Right kidney (tissue), 9 donors: ENCODE measurements around the gene ABCC2.
"Not testable (repeated sequence)": the region's sequence is repeated elsewhere in the genome, so short reads cannot be mapped to it uniquely, and the experiment has no call there.

ENCODE experiments used
- DNase-seq: peaks from one replicate; pipeline ENCODE4 v3.0.0-alpha.2; 2016
- long read RNA-seq, 8 donors: transcript quantifications; one replicate each; lab custom pipeline, GENCODE V29; 2026

ABCC2 gene
- long read RNA-seq, donor 1, partial matches to known transcripts = 0 of 1 reads
- long read RNA-seq, donor 1, other reads (novel, unspliced or antisense) = 0 of 1 reads
- long read RNA-seq, donor 2 = 0 reads
- long read RNA-seq, donor 3, partial matches to known transcripts = 0 of 1 reads
- long read RNA-seq, donor 3, other reads (novel, unspliced or antisense) = 0 of 1 reads
- long read RNA-seq, donor 4, partial matches to known transcripts = 0 of 5 reads
- long read RNA-seq, donor 4, other reads (novel, unspliced or antisense) = 0 of 5 reads
- long read RNA-seq, donor 5 = 0 reads
- long read RNA-seq, donor 6 = 0 reads
- long read RNA-seq, donor 7 = 0 reads
- long read RNA-seq, donor 8, full-length matches to known transcripts = 2 of 2 reads
- long read RNA-seq, donor 8, partial matches to known transcripts = 0 of 2 reads
- long read RNA-seq, donor 8, other reads (novel, unspliced or antisense) = 0 of 2 reads

DNA sequence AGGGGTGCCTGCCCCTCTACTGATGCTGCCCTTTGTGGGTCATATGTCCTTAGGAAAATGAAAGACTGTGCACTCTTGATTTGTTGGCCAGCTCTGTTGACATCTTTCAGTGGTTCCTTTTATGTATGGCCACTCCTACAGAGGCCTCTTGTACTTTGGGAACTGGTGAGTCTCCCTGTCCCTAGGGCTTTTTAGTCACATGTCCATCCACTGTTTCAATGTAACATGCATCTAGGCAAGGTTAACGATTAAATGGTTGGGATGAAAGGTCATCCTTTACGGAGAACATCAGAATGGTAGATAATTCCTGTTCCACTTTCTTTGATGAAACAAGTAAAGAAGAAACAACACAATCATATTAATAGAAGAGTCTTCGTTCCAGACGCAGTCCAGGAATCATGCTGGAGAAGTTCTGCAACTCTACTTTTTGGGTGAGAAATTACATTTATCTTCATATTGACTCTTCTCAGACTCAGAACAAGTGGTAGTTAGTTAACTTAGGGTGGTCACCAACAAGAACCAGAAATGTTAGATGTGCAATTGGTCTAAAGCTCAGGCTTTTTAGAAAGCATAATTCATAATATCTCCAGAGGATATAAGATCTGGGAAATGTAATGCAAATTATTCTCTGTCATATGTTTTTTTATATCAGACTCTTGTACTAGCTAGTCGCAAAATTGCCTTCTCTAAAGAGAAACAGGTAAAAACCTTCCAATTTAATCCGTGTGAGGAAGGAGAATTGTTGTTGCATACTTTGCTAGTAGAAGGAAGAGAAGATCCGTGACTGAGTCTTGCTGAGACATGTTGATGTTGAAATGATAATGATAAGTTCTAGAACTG is at the start of gene ABCC2:
Gene ABCC2 (plus strand): TSS at position 194 of the 840 bp plus-strand sequence. CDS start 205 bp downstream, at position 399.
- no peak for DNase-seq

DNA sequence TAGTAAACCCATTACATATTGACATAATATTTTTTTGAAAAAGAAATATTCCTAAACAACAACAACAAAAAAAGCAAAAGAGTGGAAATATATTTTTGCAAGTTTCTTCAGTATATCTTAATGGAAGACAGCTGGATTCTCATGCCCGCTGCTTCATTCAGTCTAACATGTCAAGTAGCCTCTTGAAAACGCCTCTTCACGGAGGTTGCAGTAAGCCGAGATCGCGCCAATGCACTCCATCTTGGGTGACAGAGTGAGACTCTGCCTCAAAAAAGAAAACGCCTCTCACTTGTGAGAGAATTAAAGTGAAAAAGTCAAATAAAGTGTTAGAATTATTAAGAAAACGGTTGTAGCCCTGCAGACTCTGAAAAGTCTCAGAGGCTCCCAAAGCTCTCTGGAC is 49.1 kb upstream of the ABCC2 start:
- DNase-seq = no peak

DNA sequence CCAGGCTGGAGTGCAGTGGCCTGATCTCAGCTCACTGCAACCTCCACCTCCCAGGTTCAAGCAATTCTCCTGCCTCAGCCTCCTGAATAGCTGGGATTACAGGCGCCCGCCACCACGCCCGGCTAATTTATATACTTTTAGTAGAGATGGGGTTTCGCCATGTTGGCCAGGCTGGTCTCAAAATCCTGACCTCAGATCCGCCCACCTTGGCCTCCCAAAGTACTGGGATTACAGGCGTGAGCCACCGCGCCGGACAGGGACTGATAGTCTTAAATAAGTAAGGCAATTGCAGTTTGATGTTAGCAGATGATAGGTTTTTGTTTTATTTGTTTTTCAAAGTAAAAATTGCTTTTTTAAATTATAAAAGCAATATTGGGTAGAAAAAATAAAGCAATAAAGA is 48.3 kb upstream of the ABCC2 start:
- DNase-seq = not testable (repeated sequence)

DNA sequence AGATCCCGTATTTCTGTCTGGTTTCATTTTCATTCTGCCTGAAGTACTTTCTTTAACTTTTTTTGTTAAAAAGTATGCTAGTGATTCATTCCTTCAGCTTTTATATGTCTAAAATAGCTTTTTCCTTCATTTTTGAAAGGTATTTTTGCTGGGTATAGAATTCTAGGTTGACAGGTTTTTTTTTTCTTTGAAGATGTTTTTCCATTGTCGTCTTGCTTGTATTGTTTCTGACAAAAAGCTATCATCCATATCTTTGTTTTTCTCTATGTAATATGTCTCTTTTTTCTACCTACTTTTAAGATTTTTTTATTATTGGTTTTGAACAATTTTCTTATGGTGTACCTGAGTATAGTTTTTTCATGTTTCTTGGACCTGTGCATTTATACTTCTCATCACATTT is 42.2 kb upstream of the ABCC2 start:
- DNase-seq = no peak

DNA sequence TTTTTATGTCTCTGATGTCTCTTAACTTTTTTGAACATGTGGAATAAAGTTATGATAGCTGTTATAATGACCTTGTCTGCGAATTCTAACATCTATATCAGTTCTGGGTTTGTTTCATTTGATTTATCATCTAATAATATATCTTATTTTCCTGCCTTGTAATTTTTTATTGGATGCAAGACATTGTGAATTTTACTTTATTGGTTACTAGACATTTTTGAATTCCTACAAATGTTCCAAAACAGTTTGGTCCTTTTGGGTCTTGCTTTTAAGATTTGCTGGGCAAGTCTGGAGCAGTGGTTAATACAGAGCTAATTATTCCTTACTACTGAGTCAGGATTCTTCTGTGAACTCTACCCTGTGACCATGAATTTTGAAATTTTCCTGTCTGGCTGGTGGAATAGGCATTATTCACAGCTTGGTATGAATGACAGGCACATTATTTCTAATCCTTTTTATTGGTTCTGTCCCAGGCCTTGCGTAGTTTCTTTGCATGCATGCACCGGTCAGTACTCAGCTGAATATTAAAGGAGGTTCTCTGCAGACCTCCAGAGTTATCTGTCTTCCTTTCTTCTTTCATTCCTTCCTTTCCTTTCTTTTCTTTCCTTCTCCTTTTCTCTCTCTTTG is 41.4 kb upstream of the ABCC2 start:
- DNase-seq = no peak

DNA sequence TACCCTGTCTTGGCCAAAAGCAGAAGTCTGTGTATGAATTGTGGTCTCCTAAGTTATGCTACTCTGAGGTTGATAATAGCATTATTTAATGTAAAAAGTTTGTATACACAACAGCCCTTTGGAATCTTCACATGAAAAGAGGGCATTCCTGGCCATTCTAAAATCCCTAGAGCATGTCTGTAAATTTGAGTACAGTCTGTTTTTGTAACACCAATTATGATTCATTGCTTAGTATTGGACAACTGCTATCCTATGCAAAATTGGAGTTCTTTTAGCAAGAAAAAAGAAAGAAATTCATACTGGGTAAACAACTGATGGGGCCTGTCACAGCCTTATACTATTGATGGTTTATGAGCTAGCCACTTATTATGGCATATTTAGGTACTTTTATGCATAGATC is 40.2 kb upstream of the ABCC2 start:
- DNase-seq = no peak

DNA sequence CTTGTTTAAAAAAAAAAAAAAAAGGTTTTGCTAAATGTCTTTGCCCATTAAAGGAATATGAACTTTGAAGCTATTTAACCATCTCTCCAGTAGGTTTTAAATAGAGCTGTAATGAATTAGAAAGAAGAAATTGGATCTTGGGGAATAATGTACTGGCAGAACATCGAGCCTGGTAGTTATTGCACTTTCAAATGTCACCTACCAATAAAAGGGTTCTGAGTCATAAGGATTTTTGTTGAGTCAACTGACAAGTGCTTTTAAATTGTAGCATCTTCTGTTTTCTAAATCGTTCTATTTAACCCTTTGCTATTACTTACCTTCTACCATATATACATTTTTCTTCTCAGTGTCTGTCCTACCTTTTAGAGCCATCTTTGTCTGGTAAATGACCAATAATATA is 39.7 kb upstream of the ABCC2 start:
- no peak for DNase-seq

DNA sequence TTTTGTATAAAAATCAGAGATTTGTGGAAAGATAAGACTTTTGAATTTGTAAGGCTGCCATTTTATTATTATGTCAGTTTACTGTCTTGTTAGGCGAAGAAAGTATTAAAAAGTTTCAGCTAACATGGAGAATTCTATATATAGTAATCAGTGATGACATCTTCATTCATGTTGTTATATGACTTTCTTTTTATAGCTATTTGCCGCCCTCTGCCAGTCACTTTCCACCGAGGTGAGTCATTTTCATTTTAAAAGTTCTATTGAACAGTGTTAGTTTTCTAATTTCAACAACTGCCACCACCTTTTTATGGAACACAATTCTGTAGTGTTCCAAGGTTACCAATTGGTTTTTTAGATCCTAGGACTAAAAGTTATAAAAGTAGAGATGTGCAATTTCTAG is 38.6 kb upstream of the ABCC2 start:
- DNase-seq = no peak

DNA sequence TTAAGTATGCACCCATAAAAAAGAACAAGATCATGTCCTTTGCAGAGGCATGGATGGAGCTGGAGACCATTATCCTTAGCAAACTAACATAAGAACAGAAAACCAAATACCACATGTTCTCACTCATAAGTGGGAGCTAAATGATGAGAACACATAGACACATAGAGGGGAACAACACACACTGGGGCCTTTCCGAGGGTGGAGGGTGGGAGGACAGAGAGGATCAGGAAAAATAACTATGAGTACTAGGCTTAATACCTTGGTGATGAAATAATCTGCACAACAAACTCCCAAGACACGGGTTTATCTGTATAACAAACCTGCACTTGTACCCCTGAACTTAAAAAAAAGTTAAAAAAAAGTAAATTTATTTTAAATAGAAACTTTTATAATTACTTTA is 36.3 kb upstream of the ABCC2 start:
- not testable (repeated sequence) for DNase-seq

DNA sequence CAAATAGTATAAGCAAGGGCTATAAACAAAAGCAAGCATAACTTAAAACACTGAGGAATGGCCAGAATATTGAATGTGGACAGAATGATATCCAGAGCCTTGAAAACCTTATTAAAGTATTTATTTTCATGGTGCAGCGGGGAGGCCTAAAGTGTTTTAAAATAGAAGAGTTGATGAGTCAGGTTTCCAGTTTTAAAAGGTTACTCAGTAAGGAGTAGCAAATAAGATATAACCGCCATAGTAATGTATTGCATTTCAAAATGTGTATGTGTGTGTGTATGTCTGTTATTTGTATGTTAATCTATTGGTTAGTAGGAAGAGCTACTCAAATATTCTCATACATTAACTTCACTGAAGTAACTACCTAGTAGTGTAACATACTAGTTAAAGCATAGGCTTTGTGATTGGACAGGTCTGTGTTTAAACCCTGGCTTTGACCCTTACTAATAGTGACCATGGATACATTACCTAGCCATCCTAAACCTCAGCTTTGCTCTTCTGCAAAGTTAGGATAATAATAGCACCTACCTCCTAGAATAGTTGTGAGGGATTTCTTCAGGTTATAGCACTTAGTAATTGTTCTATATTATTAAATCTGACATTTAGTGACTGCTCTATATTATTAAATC is 33.5 kb upstream of the ABCC2 start:
- DNase-seq = no peak

DNA sequence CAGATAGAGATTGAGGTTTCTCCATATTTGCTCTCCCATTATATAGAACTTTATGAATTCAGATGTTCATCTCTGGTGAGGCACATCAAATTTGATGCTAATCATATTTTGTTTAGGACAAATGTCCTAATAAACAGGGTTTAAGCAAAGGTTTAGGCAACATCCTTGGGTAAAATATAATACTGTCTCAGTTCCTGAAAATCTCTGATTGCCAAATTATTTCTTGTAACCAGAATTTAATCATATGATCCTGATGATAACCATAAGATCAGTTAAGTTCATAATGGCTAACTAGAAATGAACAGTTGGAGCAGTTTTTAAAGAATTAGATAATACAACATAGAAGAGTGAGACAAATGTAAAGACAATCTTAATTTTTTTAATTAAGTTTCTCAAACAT is 31.8 kb upstream of the ABCC2 start:
- DNase-seq = no peak

DNA sequence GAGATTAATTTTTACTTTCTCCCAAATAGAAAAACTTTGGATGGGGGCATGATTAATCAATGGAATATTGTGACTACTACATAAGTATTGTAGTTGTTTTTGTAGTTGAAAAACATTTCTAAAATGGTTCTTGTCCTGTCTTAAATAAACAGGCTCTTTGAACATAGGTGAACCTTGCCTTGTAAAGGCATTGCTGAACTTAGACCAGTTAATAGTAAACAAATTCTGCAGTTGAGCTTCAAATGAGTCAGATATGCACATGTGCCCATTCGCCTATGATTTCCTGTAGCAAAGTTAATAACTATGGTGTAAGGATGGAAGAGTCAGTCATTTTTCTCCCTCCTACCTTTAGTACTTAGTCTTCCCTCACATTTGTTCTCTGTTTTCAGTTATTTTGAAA is 27.8 kb upstream of the ABCC2 start:
- DNase-seq = no peak

DNA sequence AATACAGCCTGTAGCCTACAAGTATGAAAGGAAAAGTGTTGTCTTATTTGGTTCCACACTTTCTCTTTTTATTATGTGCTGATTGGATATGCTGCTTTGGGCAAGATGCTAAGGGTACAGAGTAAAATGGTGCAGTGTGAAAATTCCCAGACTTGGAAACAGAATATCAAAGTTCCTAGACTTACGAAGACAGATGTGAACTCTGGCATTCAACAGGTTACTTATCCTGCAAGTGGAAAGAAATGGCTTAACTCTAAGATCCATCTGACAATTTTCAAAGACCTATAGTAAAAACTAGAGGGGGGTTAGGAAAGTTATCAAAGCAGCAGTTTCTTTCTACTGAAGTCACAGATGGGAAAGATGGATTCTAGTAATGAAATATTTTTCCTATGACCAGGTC is 26.3 kb upstream of the ABCC2 start:
- DNase-seq = no peak

DNA sequence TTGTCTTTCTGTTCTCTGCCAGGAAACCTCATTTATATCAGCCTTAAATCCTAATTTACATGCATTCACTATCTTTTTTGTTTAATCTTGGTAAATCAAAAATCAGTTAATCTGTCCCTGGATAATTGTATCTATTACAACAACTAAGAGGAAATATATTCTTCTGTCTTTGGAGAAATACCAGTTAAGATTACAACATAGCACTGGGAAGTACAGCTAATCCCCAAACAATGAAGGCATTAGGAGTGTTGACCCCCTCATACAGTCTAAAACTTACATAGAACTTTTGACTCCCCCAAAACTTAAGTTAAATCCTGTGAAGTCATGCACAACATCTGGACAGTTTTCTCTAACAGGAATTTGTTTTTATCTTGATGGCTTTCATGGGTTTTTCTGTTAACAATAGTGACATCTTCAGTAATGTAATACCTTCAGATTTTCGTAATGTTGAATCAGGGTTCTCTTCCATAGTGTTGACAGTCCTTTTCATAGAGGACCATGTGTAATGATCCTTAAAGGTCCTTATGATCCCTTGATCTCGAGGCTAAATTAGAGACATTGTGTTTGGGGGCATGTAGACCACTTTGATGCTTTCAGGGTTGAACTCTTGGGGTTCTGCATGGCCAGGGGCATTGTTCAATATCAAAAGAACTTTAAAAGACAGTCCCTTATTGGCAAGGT is 24.1 kb upstream of the ABCC2 start:
- no peak for DNase-seq

DNA sequence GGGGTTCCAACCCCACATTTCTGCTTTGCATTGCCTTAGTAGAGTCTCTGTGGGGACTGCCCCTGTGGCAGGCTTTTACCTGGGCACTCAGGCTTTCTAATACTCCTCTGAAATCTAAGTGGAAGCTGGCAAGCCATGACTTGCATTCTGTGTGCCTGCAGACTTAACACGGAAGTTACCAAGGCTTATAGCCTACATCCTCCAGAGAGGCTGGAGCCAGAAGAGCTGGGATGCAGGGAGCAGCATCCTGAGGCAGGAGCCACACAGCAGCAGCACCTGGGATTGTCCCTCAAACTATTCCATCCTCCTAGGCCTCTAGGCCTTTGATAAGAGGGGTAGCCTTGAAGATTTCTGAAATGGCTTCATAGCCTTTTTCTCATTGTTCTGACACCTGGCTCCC is 22.1 kb upstream of the ABCC2 start:
- no peak for DNase-seq

DNA sequence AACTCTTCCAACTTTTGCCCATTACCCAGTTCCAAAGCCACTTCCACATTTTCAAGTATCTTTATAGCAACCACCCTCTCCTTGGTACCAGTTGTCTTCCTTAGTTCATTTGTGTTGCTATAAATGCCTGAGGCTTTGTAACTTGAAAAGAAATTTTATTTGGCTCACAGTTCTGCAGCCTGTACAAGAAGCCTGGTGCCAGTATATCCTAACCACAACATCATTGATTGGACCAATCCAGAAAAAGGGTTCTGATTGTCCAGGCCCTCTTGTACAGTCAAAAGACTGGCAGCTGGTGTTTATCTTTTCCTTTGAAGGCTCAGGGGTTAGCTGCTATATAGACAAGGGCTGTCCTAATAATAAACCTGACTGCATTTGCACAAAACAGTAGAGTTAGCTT is 21.1 kb upstream of the ABCC2 start:
- DNase-seq = no peak

DNA sequence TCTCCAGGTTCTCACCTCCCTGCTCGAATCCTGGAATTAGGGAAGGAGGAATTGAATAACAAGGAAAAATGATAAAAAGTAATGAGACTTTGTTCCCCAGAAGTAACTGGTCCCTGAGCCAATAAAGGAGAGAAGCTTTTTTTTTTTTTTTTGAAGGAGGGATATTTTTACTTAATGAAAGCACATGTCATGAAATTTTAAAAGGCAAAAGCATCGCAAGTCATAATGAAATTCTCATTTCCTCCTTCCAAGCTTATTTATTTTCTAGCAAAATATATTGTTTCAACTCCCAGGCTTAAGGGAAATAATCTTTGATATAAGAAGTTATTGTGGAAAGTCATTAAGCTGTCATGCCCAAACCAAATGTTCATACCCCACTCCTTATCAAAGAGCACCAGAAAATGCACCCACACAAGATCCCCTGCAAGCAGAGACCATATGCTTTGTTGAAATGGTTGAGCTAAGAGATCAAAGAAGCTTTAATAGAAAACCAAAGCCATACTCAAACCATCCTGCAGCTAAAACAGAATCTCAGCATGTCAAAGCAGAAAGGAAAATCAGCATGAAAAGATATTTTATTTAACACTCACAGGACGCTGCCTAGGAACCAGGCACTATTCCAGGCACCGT is 16.7 kb upstream of the ABCC2 start:
- no peak for DNase-seq

DNA sequence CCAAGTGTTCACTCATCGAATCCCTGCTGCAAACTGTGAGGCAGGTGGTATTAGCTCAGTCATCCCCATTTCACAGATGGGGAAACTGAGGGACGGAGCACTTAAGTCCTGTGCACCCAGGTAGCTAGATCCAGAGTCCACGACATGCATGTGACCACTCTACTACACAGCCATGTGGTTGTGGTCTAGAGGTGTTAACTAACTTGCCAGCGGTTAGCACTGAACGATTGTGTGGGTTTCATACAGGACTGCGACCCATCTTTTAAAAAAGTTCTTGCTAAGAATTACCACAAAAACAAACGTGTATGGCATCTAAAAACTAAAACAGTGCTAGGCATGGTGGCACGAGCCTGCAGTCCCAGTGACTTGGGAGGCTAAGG is 16.1 kb upstream of the ABCC2 start:
- no peak for DNase-seq

DNA sequence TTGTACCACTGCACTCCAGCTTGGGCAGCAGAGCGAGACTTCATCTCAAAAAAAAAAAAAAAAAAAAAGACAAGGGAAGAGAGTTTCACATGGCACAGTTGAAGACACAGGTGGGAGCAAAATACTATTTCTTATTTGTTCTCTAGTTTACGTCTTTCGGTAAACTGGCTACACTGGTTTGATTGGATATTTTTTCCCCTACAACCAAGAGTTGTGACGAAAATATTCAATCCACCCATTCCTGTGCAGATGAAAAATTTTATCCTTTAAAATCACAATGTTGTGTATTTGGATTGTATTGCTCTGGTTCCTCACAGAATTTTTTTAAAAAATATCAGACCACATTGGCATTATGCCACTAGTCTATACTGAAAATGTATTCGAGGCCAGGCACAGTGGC is 14.5 kb upstream of the ABCC2 start:
- no peak for DNase-seq

DNA sequence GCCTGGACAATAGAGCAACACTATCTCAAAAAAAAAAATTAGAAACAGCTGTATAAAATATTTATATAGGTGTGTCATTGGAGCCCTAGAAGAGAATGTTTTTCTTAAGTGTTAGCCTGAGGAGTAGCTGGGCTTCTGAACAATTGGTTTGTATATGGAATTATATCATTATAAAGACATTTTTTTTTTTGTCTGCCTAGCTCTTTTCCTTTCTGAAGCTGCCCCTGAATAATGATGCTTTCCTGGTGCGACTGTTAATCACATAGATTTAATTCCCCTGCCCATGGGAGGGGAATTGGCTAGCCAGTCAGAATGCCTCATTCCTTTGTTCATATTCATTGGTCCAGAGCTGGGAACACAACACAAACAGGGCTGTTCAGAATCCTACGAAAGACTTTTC is 13.9 kb upstream of the ABCC2 start:
- DNase-seq = no peak

DNA sequence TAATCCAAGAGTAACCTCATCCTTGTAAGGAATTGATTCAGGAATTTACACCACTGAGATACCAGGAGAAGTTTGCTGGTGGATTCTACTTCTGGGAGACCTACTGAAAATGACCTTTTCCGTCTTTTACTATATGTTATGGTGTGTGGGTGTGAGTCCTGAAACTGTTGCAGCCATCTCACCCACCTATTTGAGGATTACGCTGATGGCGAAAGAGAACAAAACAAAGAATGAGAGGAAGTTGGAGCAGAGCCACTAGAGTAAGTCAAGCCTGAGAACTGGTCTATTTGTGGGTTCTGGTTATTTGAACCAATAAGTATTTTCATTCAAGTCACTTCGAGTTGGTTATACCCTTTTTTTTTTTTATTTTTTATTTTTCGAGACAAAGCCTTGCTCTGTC is 12.7 kb upstream of the ABCC2 start:
- DNase-seq = no peak
